Measurements from ENCODE around the gene RUVBL1. TPM values are rescaled to one million over a fixed set of nuclear protein-coding genes. Genes with fewer than 3 reads are reported as not detected.

The RUVBL1 gene
- total and polyA plus RNA-seq, 8 donors, result 3.5 to 26.4 (median 13.4) TPM; not detected in 1

- intact Hi-C loops (cut with DNase I; ENCODE audit: low total_unique reads), result loop anchor here (10.0 kb wide), 1 partner anchor 424 kb away; the partner anchor contains the start of gene GATA2
These were observed 52.6 kb downstream of the RUVBL1 start for GRCh38 chr3:128070898-128071591.

GRCh38 chr3:128069271-128069670, 54.3 kb downstream of the RUVBL1 start:
- Histone ChIP-seq H3K27ac (no peak overlapping the region), H3K9me3 (no peaks in the 10 kb centered on the region), H3K36me3 (peaks cover 87 to 97% (median 92%) of the 10 kb centered on the region in 4 donors), H3K4me3 (no peak overlapping the region), H3K27me3 (no peaks in the 10 kb centered on the region), H3K4me1 (peaks cover 0 to 20% (median 19%) of the 10 kb centered on the region in 4 donors)
- 87 to 95% (median 90%) methylated on average over 15 of the region's 15 CpGs for WGBS, 5 donors
- intact Hi-C loops (cut with DNase I; ENCODE audit: low total_unique reads), result no loop called here
- TF ChIP-seq POLR2A (IDR thresholded peaks at IDR 0.05) (no peak), EP300 (IDR thresholded peaks at IDR 0.05) (no peak), POLR2AphosphoS5 (IDR thresholded peaks at IDR 0.05) (no peak), CTCF (IDR thresholded peaks at IDR 0.05) (no peak)
- DNase-seq, result no peak

More at GRCh38 chr3:128070898-128071591, 52.6 kb downstream of the RUVBL1 start:
- Histone ChIP-seq H3K36me3 (peaks cover 69 to 79% (median 74%) of the 10 kb centered on the region in 4 donors), H3K27me3 (no peaks in the 10 kb centered on the region), H3K4me1 (peaks cover 4 to 37% (median 33%) of the 10 kb centered on the region in 4 donors), H3K9me3 (no peaks in the 10 kb centered on the region), H3K27ac (no peak overlapping the region), H3K4me3 (no peak overlapping the region)
- no peak for DNase-seq
- 76 to 87% (median 84%) methylated on average over 8 to 13 of the region's 13 CpGs for WGBS, 5 donors
- TF ChIP-seq POLR2AphosphoS5 (IDR thresholded peaks at IDR 0.05) (no peak), EP300 (IDR thresholded peaks at IDR 0.05) (no peak), POLR2A (IDR thresholded peaks at IDR 0.05) (no peak), CTCF (IDR thresholded peaks at IDR 0.05) (no peak)

GRCh38 chr3:128068156-128068620, 55.4 kb downstream of the RUVBL1 start:
- no peak overlapping the region for H3K4me3 ChIP-seq
- H3K4me1 ChIP-seq, result peaks cover 0 to 16% (median 15%) of the 10 kb centered on the region in 4 donors
- 75 to 91% (median 84%) methylated on average over 8 of the region's 8 CpGs for WGBS, 5 donors
- peaks cover 97 to 100% (median 100%) of the 10 kb centered on the region in 4 donors for H3K36me3 ChIP-seq
- TF ChIP-seq POLR2A (IDR thresholded peaks at IDR 0.05) (no peak), POLR2AphosphoS5 (IDR thresholded peaks at IDR 0.05) (no peak), EP300 (IDR thresholded peaks at IDR 0.05) (no peak), CTCF (IDR thresholded peaks at IDR 0.05) (peak in 4 of 7 experiments; percentile 22 to 45 (median 36))
- H3K9me3 ChIP-seq, result no peaks in the 10 kb centered on the region
- H3K27ac ChIP-seq, result no peak overlapping the region
- peak in 1 of 2 donors; percentile 62 for DNase-seq
- no peaks in the 10 kb centered on the region for H3K27me3 ChIP-seq
- intact Hi-C loops (cut with DNase I; ENCODE audit: low total_unique reads), result no loop called here

GRCh38 chr3:128067489-128067888, 56.1 kb downstream of the RUVBL1 start:
- Histone ChIP-seq H3K27ac (no peak overlapping the region), H3K36me3 (peaks cover 100% of the 10 kb centered on the region in 4 donors), H3K27me3 (no peaks in the 10 kb centered on the region), H3K4me3 (no peak overlapping the region), H3K4me1 (peaks cover 0 to 11% (median 9%) of the 10 kb centered on the region in 4 donors), H3K9me3 (no peaks in the 10 kb centered on the region)
- intact Hi-C loops (cut with DNase I; ENCODE audit: low total_unique reads), result no loop called here
- WGBS, 5 donors, result 60 to 74% (median 66%) methylated on average over 7 of the region's 7 CpGs
- DNase-seq, result no peak
- no peak for TF ChIP-seq CTCF (IDR thresholded peaks at IDR 0.05)

Measured in stomach (tissue), 9 donors.